ENCODE results near the gene MNAT1. TPM values are rescaled to one million over a fixed set of nuclear protein-coding genes. Genes with fewer than 3 reads are reported as not detected.

MNAT1 gene
- total RNA-seq, 1 donor from 2014 or later: 75.4 TPM

DNA sequence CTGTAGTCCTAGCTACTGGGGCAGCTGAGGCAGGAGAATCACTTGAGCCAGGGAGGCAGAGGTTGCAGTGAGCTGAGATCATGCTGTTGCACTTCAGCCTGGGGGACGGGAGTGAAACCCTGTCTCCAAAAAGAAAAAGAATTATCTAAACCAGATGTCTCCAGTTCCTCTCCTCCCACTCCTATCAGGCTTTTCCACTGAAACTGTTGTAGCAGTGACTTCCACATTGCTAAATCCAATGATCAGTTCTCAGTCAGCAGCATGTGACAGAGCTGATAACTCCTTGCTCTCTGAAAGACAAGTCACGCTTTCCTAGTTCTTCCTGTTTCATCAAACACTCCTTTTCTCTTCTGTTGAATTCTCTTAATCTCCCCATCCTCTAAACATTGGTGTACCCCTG lies 255.0 kb downstream of the MNAT1 start:
- no peak overlapping the region for H3K4me3 ChIP-seq (ENCODE audit: low read depth, low read length)
- no peak for DNase-seq (ENCODE audit: low read depth)
- TF ChIP-seq, protein P1, sequence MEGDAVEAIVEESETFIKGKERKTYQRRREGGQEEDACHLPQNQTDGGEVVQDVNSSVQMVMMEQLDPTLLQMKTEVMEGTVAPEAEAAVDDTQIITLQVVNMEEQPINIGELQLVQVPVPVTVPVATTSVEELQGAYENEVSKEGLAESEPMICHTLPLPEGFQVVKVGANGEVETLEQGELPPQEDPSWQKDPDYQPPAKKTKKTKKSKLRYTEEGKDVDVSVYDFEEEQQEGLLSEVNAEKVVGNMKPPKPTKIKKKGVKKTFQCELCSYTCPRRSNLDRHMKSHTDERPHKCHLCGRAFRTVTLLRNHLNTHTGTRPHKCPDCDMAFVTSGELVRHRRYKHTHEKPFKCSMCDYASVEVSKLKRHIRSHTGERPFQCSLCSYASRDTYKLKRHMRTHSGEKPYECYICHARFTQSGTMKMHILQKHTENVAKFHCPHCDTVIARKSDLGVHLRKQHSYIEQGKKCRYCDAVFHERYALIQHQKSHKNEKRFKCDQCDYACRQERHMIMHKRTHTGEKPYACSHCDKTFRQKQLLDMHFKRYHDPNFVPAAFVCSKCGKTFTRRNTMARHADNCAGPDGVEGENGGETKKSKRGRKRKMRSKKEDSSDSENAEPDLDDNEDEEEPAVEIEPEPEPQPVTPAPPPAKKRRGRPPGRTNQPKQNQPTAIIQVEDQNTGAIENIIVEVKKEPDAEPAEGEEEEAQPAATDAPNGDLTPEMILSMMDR (conservative IDR thresholded peaks at IDR 0.05; ENCODE audit: low read depth, low read length): no peak

DNA sequence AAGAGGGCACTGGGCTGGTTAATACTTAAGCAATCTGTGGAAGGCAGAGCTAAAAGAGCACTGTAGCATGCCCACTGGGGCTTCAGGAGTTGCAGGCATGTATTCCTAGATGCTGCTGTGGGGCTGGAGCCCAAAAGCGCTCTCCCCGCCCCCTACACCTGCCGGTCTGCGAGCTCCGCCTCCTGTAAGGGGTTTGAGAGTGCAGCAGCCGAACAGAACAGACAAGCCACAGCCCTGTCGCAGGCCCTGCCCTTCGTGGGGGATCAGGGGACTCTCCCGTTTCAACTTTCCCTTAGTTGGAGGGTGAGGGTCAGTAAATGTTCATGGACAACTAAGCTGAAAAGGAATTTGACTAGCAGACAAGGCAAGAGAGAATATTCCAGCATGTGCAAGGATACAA lies 264.1 kb downstream of the MNAT1 start:
- H3K4me3 ChIP-seq (ENCODE audit: low read depth, low read length): no peak overlapping the region
- DNase-seq (ENCODE audit: low read depth): no peak
- TF ChIP-seq, protein P1 (conservative IDR thresholded peaks at IDR 0.05; ENCODE audit: low read depth, low read length): no peak

DNA sequence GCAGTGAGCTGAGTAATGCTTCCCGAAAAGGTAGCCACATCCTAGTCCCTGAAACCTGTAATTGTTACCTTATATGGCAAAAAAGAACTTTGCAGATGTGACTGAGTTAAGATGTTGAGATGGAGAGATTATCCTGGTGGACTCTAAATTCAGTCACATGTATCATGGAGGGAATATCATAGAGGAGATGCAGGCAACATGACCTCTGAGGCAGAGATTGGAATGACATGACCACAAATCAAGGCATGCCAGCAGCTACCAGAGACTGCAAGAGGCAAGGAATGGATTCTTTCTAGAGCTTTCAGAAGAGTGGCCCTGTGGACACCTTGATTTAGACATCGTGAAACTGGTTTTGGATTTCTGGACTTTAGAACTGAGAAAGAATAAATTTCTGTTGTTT lies 265.0 kb downstream of the MNAT1 start:
- H3K4me3 ChIP-seq (ENCODE audit: low read depth, low read length): no peak overlapping the region
- TF ChIP-seq, protein P1 (conservative IDR thresholded peaks at IDR 0.05; ENCODE audit: low read depth, low read length): no peak
- DNase-seq (ENCODE audit: low read depth): no peak

- DNase-seq (ENCODE audit: low read depth): no peak
- TF ChIP-seq, protein P1 (conservative IDR thresholded peaks at IDR 0.05; ENCODE audit: low read depth, low read length): no peak
- no peak overlapping the region for H3K4me3 ChIP-seq (ENCODE audit: low read depth, low read length)
Measured at GRCh38 chr14:61003571-61003970, 269.0 kb downstream of the MNAT1 start.

GRCh38 chr14:61019537-61019936 lies 285.0 kb downstream of the MNAT1 start:
- TF ChIP-seq, protein P1 (conservative IDR thresholded peaks at IDR 0.05; ENCODE audit: low read depth, low read length): no peak

More at GRCh38 chr14:61019537-61019936, 285.0 kb downstream of the MNAT1 start:
- no peak overlapping the region for H3K4me3 ChIP-seq (ENCODE audit: low read depth, low read length)
- no peak for DNase-seq (ENCODE audit: low read depth)

Other genes with a start within 250 kb of the MNAT1 start
- gene C14orf39, start 248.7 kb upstream of the MNAT1 start, total RNA-seq: 1.2 TPM in 1 of 2 replicates, not detected in the other
- gene SIX6, start 225.6 kb upstream of the MNAT1 start, total RNA-seq: not detected in 2 replicates
- 4.6 and 6.5 TPM in 2 replicates for gene SIX1, start 85.3 kb upstream of the MNAT1 start, total RNA-seq
- gene SIX4, start 10.4 kb upstream of the MNAT1 start, total RNA-seq: 9.5 and 11.4 TPM in 2 replicates
- gene TRMT5, start 246.3 kb downstream of the MNAT1 start, total RNA-seq: 11.6 TPM in 2 replicates
- 14.1 and 15.6 TPM in 2 replicates for gene SLC38A6, start 246.5 kb downstream of the MNAT1 start, total RNA-seq

Measured in epithelial cell of proximal tubule (primary cell).